HepG2 (cell line): ENCODE measurements around the gene SLC45A2. TPM values are rescaled to one million over a fixed set of nuclear protein-coding genes. Genes with fewer than 3 reads are reported as not detected.

Source experiments
- ATAC-seq: fragments of 200-7000 bp; cut with Tn5 transposase; 3 replicates; pipeline ENCODE4 v1.9.1; 2020; ENCODE audit warnings: mild to moderate bottlenecking, moderate library complexity
- BruUV-seq: library from RNA; stranded (reverse); fragments of 400-500 nt; replicated peaks from 2 replicates; lab custom pipeline; 2021; lab: Mats Ljungman, UMichigan
- CTCF ChIA-PET: fragments of 300-600 bp; formaldehyde crosslinking; extraction: SDS; loops from one replicate; lab custom pipeline; 2021; ENCODE audit warnings: low total read pairs, inconsistent platforms, low intra/inter-chr PET ratio; lab: Yijun Ruan, JAX
- POLR2A ChIA-PET: fragments of 350-600 bp; sonication (Branson Sonifier 250); formaldehyde crosslinking; loops from one replicate; lab custom pipeline; 2020; ENCODE audit warnings: antibody characterized with exemption, inconsistent platforms; lab: Yijun Ruan, JAX
- DNase-seq: peaks from one replicate; pipeline ENCODE4 v3.0.0-alpha.2; 2015; ENCODE audit warnings: low spot score
- FAIRE-seq: peaks from 3 replicates; lab custom pipeline; 2011; peaks lifted over from hg19 to GRCh38; lab: Jason Lieb, UNC
- H2AFZ ChIP-seq: one replicate; pipeline ENCODE4 v1.6.1; 2011; ENCODE audit warnings: low read length, inconsistent platforms
- H3K27ac ChIP-seq: fragments of 300-600 bp; 3 replicates; pipeline ENCODE4 v1.8.0; 2011; ENCODE audit warnings: mixed run types, mild to moderate bottlenecking, mixed read lengths, low read length, inconsistent platforms; ENCODE audit not compliant: insufficient read depth; ENCODE audit errors: extremely low read length
- H3K27me3 ChIP-seq, 2 experiments: fragments of 200-600 bp in 1 of 2; 2 replicates in 1 of 2; 3 replicates in 1 of 2; pipeline versions ENCODE4 v1.6.0 to v1.8.0; 2011; ENCODE audit warnings: low read length in 2 of 2, mild to moderate bottlenecking in 2 of 2, moderate library complexity in 2 of 2, inconsistent platforms in 1 of 2; ENCODE audit not compliant: insufficient read depth in 2 of 2, control insufficient read depth in 1 of 2
- H3K36me3 ChIP-seq, 2 experiments: fragments of 200-600 bp in 1 of 2; replicated peaks in 1 of 2; 2 replicates in 1 of 2; 3 replicates in 1 of 2; pipeline versions ENCODE4 v1.5.1 to v1.8.0; 2011; ENCODE audit warnings: low read length in 2 of 2, inconsistent platforms in 1 of 2; ENCODE audit not compliant: insufficient read depth in 2 of 2, control insufficient read depth in 1 of 2
- H3K4me1 ChIP-seq: 2 replicates; pipeline ENCODE4 v1.5.1; 2012; ENCODE audit warnings: low read length, inconsistent platforms; ENCODE audit not compliant: insufficient read depth
- H3K4me2 ChIP-seq: 2 replicates; pipeline ENCODE4 v1.6.0; 2011; ENCODE audit warnings: low read depth, low read length, inconsistent platforms
- H3K4me3 ChIP-seq, 3 experiments: fragments of 200-600 bp in 1 of 3; sonication (generic), shearing (Covaris generic) in 1 of 3; replicated peaks in 1 of 3; 2 replicates each; pipeline ENCODE4 v1.5.1; 2011 to 2016; ENCODE audit warnings: low read length in 3 of 3, inconsistent platforms in 2 of 3, low read depth in 2 of 3, mild to moderate bottlenecking in 2 of 3, control low read depth in 1 of 3, mixed read lengths in 1 of 3; ENCODE audit not compliant: insufficient read depth in 1 of 3
- H3K79me2 ChIP-seq: one replicate; pipeline ENCODE4 v1.6.1; 2011; ENCODE audit warnings: low read length, inconsistent platforms; ENCODE audit not compliant: insufficient read depth
- H3K9ac ChIP-seq: 2 replicates; pipeline ENCODE4 v1.6.0; 2011; ENCODE audit warnings: mild to moderate bottlenecking, low read depth, low read length, inconsistent platforms; ENCODE audit not compliant: insufficient read depth
- H3K9me3 ChIP-seq: 2 replicates; pipeline ENCODE4 v1.5.1; 2012; ENCODE audit warnings: mild to moderate bottlenecking, low read length
- H4K20me1 ChIP-seq: 2 replicates; pipeline ENCODE4 v1.6.0; 2011; ENCODE audit warnings: inconsistent platforms, mild to moderate bottlenecking, low read length, moderate library complexity; ENCODE audit not compliant: insufficient read depth
- ATF3 ChIP-seq: sonication (generic); formaldehyde crosslinking; IDR thresholded peaks from 2 replicates; pipeline ENCODE4 v1.4.0; 2020; ENCODE audit warnings: missing genetic modification reagents
- DBP ChIP-seq: sonication (generic); formaldehyde crosslinking; IDR thresholded peaks from 2 replicates; pipeline ENCODE4 v1.4.0; 2020; ENCODE audit warnings: missing genetic modification reagents; ENCODE audit errors: not compliant biosample characterization
- ELF3 ChIP-seq: IDR thresholded peaks from 2 replicates; pipeline ENCODE4 v1.6.1; 2016; ENCODE audit warnings: missing genetic modification reagents, missing compliant biosample characterization
- ESRRA ChIP-seq: sonication (generic); formaldehyde crosslinking; IDR thresholded peaks from 2 replicates; pipeline ENCODE4 v1.5.1; 2020; ENCODE audit warnings: mild to moderate bottlenecking, low read depth, missing genetic modification reagents
- GMEB2 ChIP-seq: IDR thresholded peaks from 2 replicates; pipeline ENCODE4 v1.6.1; 2016; ENCODE audit warnings: missing biosample characterization, missing genetic modification reagents, low read depth
- HNRNPLL ChIP-seq: fragments of 200-400 bp; formaldehyde crosslinking; IDR thresholded peaks from 2 replicates; pipeline ENCODE4 v1.6.1; 2017; ENCODE audit warnings: mild to moderate bottlenecking, low read depth, low read length; ENCODE audit not compliant: poor library complexity, severe bottlenecking
- MLLT10 ChIP-seq: sonication (generic); formaldehyde crosslinking; IDR thresholded peaks from 2 replicates; pipeline ENCODE4 v1.4.0; 2020; ENCODE audit warnings: missing genetic modification reagents
- PLSCR1 ChIP-seq: sonication (generic); formaldehyde crosslinking; IDR thresholded peaks from 2 replicates; pipeline ENCODE4 v1.5.0; 2020; ENCODE audit warnings: missing genetic modification reagents, mild to moderate bottlenecking, borderline replicate concordance
- TRIM24 ChIP-seq: sonication (generic); formaldehyde crosslinking; IDR thresholded peaks from 2 replicates; pipeline ENCODE4 v1.8.0; 2022; ENCODE audit warnings: mild to moderate bottlenecking, missing genetic modification reagents
- ZBTB43 ChIP-seq: sonication (generic); formaldehyde crosslinking; conservative IDR thresholded peaks from 2 replicates; pipeline ENCODE4 v1.4.0; 2020; ENCODE audit warnings: missing genetic modification reagents
- ZNF251 ChIP-seq: sonication (generic); formaldehyde crosslinking; IDR thresholded peaks from 2 replicates; pipeline ENCODE4 v1.9.0; 2021; ENCODE audit warnings: mild to moderate bottlenecking, missing genetic modification reagents
- ZNF264 ChIP-seq: sonication (generic); formaldehyde crosslinking; IDR thresholded peaks from 2 replicates; pipeline ENCODE4 v1.4.0; 2020; ENCODE audit warnings: missing genetic modification reagents
- ZNF30 ChIP-seq: sonication (generic); formaldehyde crosslinking; IDR thresholded peaks from 2 replicates; pipeline ENCODE4 v1.5.0; 2020; ENCODE audit warnings: mild to moderate bottlenecking, missing genetic modification reagents
- ZNF362 ChIP-seq: sonication (generic); formaldehyde crosslinking; IDR thresholded peaks from 2 replicates; pipeline ENCODE4 v1.4.0; 2020; ENCODE audit warnings: missing genetic modification reagents, mild to moderate bottlenecking, borderline replicate concordance
- ZNF547 ChIP-seq: sonication (generic); formaldehyde crosslinking; IDR thresholded peaks from 2 replicates; pipeline ENCODE4 v1.5.1; 2020; ENCODE audit warnings: mild to moderate bottlenecking, missing genetic modification reagents
- ZNF710 ChIP-seq: sonication (generic); formaldehyde crosslinking; IDR thresholded peaks from 2 replicates; pipeline ENCODE4 v1.5.0; 2020; ENCODE audit warnings: mild to moderate bottlenecking, missing genetic modification reagents, borderline replicate concordance
- ZNF788 ChIP-seq: sonication (generic); formaldehyde crosslinking; IDR thresholded peaks from 2 replicates; pipeline ENCODE4 v1.5.0; 2020; ENCODE audit warnings: mild to moderate bottlenecking, missing genetic modification reagents, borderline replicate concordance
- whole genome bisulfite sequencing: methylation state at CpG from one replicate; pipeline ENCODE4 v1.1.6; 2017; ENCODE audit warnings: low lambda C conversion rate; 5-methylcytosine and 5-hydroxymethylcytosine counted together
- in situ Hi-C: cut with HindIII; loops from 2 replicates; pipeline ENCODE4 v1.10.0; 2017; ENCODE audit warnings: low pct_unique_long_range_greater_than_20kb; ENCODE audit not compliant: extremely low pct_ligation_motif_present
- intact Hi-C: fragments of 100-400 bp; cut with micrococcal nuclease; formaldehyde crosslinking; loops from one replicate; pipeline ENCODE4 v1.10.0; 2022; ENCODE audit not compliant: unreplicated experiment
- polyA plus RNA-seq, 8 experiments: library from polyadenylated mRNA; depleted of rRNA in 3 of 8; stranded (reverse) in 7 of 8; unstranded in 1 of 8; fragments of >200 nt; fragmentation: Illumina TruSeq in 4 of 8; extraction: Trizol in 4 of 8; gene quantifications; 2 replicates each; pipeline versions ENCODE4 v1.2.1 to v1.2.3, GENCODE V29; 2011 to 2016; ENCODE audit warnings: low read depth in 4 of 8, missing spikeins in 1 of 8, mixed read lengths in 1 of 8; ENCODE audit not compliant: insufficient read depth in 1 of 8
- total RNA-seq, 5 experiments: library from RNA; depleted of rRNA; stranded (reverse); fragments of >200 nt; fragmentation: Illumina TruSeq; extraction: Trizol; gene quantifications; 2 replicates each; pipeline ENCODE4 v1.2.3, GENCODE V29; 2016; ENCODE audit warnings: low read depth in 1 of 5

The SLC45A2 gene
- total and polyA plus RNA-seq, 2 of the 13 experiments (the other 11 are each of a cell fraction or from before 2014, with no cell fraction given): 0.22 to 0.24 TPM

- peaks cover 24% of the 10 kb centered on the region for H3K9me3 ChIP-seq
- no peak overlapping the region for H2AFZ ChIP-seq
- H3K27me3 ChIP-seq: no peaks in the 10 kb centered on the region
- no peaks in the 10 kb centered on the region for H3K79me2 ChIP-seq
- H3K4me2 ChIP-seq: no peak overlapping the region
- no peak for FAIRE-seq
- no peaks in the 10 kb centered on the region for H4K20me1 ChIP-seq
- CTCF ChIA-PET: no interaction called here
- WGBS: 35% methylated on average over 1 of the region's 1 CpG
- no peak for DNase-seq
- intact Hi-C loops: no loop called here
- H3K27ac ChIP-seq: no peak overlapping the region
- no peaks in the 10 kb centered on the region for H3K4me1 ChIP-seq
- TF ChIP-seq MLLT10 (CRISPR knock-in tag) (no peak), ATF3 (CRISPR knock-in tag) (no peak), ZNF788 (CRISPR knock-in tag) (no peak), ESRRA (CRISPR knock-in tag) (no peak), TRIM24 (CRISPR knock-in tag) (no peak), ZNF264 (CRISPR knock-in tag) (no peak), ZNF547 (CRISPR knock-in tag) (no peak), HNRNPLL (no peak), ZNF362 (CRISPR knock-in tag) (no peak), DBP (CRISPR knock-in tag) (no peak), ZNF710 (no peak), ELF3 (CRISPR knock-in tag) (no peak), PLSCR1 (CRISPR knock-in tag) (no peak), GMEB2 (CRISPR knock-in tag) (no peak), ZNF30 (CRISPR knock-in tag) (no peak), ZNF251 (no peak), ZBTB43 (CRISPR knock-in tag) (no peak)
- no peak overlapping the region for H3K4me3 ChIP-seq
- POLR2A ChIA-PET: no interaction called here
- no peak for ATAC-seq
- no TSS peak for BruUV-seq
- no peak overlapping the region for H3K9ac ChIP-seq
- in situ Hi-C loops: no loop called here
- no peaks in the 10 kb centered on the region for H3K36me3 ChIP-seq
Measured at GRCh38 chr5:33905381-33905780, 79.1 kb downstream of the SLC45A2 start.
